Endothelial cell of umbilical vein (primary cell): ENCODE measurements around the gene FRK. TPM values are rescaled to one million over a fixed set of nuclear protein-coding genes. Genes with fewer than 3 reads are reported as not detected.

Source experiments
- BruUV-seq: library from RNA; stranded (reverse); fragments of 400-500 nt; replicated peaks from 2 replicates; lab custom pipeline; 2021; lab: Mats Ljungman, UMichigan
- CTCF ChIA-PET: fragments of 300-600, 350-600 bp; sonication (Branson Sonifier 250); formaldehyde crosslinking; loops from one replicate; lab custom pipeline; 2021; ENCODE audit warnings: antibody characterized with exemption, inconsistent platforms; lab: Charles Lee
- POLR2A ChIA-PET: fragments of 300-600, 350-600 bp; sonication (Branson Sonifier 250); formaldehyde crosslinking; loops from one replicate; lab custom pipeline; 2021; ENCODE audit warnings: antibody characterized with exemption, inconsistent platforms; lab: Charles Lee
- DNase-seq: peaks from one replicate; pipeline ENCODE4 v3.0.0-alpha.2; 2011; ENCODE audit warnings: low read depth, low spot score
- FAIRE-seq: peaks from 2 replicates; lab custom pipeline; 2011; peaks lifted over from hg19 to GRCh38; lab: Jason Lieb, UNC
- H2AFZ ChIP-seq: 2 replicates; pipeline ENCODE4 v1.6.0; 2012; ENCODE audit warnings: low read depth, low read length, control low read depth, inconsistent platforms
- H3K27ac ChIP-seq: 2 replicates; pipeline ENCODE4 v1.5.1; 2011; ENCODE audit warnings: low read depth, mild to moderate bottlenecking, control low read depth, low read length, moderate library complexity; ENCODE audit not compliant: insufficient read depth
- H3K27me3 ChIP-seq, 2 experiments: 2 replicates each; pipeline versions ENCODE4 v1.6.0 to v1.6.1; 2011; ENCODE audit warnings: low read length in 2 of 2, mixed read lengths in 1 of 2; ENCODE audit not compliant: control insufficient read depth in 2 of 2, insufficient read depth in 2 of 2
- H3K36me3 ChIP-seq, 2 experiments: 2 replicates in 1 of 2; 3 replicates in 1 of 2; pipeline ENCODE4 v1.5.1; 2011; ENCODE audit warnings: low read length in 2 of 2, mild to moderate bottlenecking in 1 of 2, moderate library complexity in 1 of 2; ENCODE audit not compliant: control insufficient read depth in 2 of 2, insufficient read depth in 2 of 2; ENCODE audit errors: extremely low read depth in 1 of 2
- H3K4me1 ChIP-seq: 3 replicates; pipeline ENCODE4 v1.5.1; 2011; ENCODE audit warnings: mild to moderate bottlenecking, low read length; ENCODE audit not compliant: control insufficient read depth, insufficient read depth; ENCODE audit errors: extremely low read depth
- H3K4me2 ChIP-seq: 2 replicates; pipeline ENCODE4 v1.6.1; 2011; ENCODE audit warnings: low read length, control low read depth, mixed read lengths; ENCODE audit not compliant: insufficient read depth
- H3K4me3 ChIP-seq, 3 experiments: fragments of 200-600 bp in 1 of 3; sonication (generic), shearing (Covaris generic) in 1 of 3; replicated peaks in 1 of 3; 2 replicates each; pipeline ENCODE4 v1.5.1; 2011 to 2016; ENCODE audit warnings: control low read depth in 3 of 3, low read length in 3 of 3, mild to moderate bottlenecking in 2 of 3, inconsistent platforms in 1 of 3, low read depth in 1 of 3, moderate library complexity in 1 of 3; ENCODE audit not compliant: insufficient read depth in 1 of 3
- H3K79me2 ChIP-seq: 2 replicates; pipeline ENCODE4 v1.6.0; 2012; ENCODE audit warnings: low read length, inconsistent platforms; ENCODE audit not compliant: control insufficient read depth, insufficient read depth
- H3K9ac ChIP-seq: replicated peaks from 2 replicates; pipeline ENCODE3; 2011; ENCODE audit warnings: low read length, control low read depth; ENCODE audit not compliant: insufficient read depth; ENCODE audit errors: extremely low read depth
- H3K9me1 ChIP-seq: replicated peaks from 3 replicates; pipeline ENCODE4 v1.6.0; 2011; ENCODE audit warnings: mild to moderate bottlenecking, low read length; ENCODE audit not compliant: control insufficient read depth, insufficient read depth; ENCODE audit errors: extremely low read depth
- H3K9me3 ChIP-seq: replicated peaks from 2 replicates; pipeline ENCODE4 v1.5.1; 2012; ENCODE audit warnings: low read length, inconsistent platforms; ENCODE audit not compliant: control insufficient read depth, insufficient read depth
- H4K20me1 ChIP-seq: replicated peaks from 2 replicates; pipeline ENCODE3; 2011; ENCODE audit warnings: mild to moderate bottlenecking, low read length; ENCODE audit not compliant: control insufficient read depth, insufficient read depth; ENCODE audit errors: extremely low read depth
- CTCF ChIP-seq, 2 donors: IDR thresholded peaks; 1 replicate in 1 of 2; 2 replicates in 1 of 2; pipeline ENCODE4 v1.5.1; 2011; ENCODE audit warnings: low read length in 2 of 2, mild to moderate bottlenecking in 2 of 2, moderate library complexity in 2 of 2, control low read depth in 1 of 2, inconsistent platforms in 1 of 2, low read depth in 1 of 2; ENCODE audit not compliant: insufficient read depth in 1 of 2; ENCODE audit errors: extremely low read depth in 1 of 2
- EZH2 ChIP-seq: IDR thresholded peaks from 2 replicates; pipeline ENCODE4 v1.6.1; 2012; ENCODE audit warnings: borderline replicate concordance, low read depth, mild to moderate bottlenecking, moderate library complexity, low read length, inconsistent platforms; ENCODE audit not compliant: severe bottlenecking
- FOS ChIP-seq: IDR thresholded peaks from 2 replicates; pipeline ENCODE4 v1.6.1; 2011; ENCODE audit warnings: mild to moderate bottlenecking, low read length, moderate library complexity, borderline replicate concordance; ENCODE audit not compliant: insufficient read depth
- GATA2 ChIP-seq: IDR thresholded peaks from 2 replicates; pipeline ENCODE4 v1.7.0; 2011; ENCODE audit warnings: low read depth, mild to moderate bottlenecking, moderate library complexity, mixed read lengths, low read length; ENCODE audit not compliant: insufficient read length, insufficient read depth
- JUN ChIP-seq: IDR thresholded peaks from 2 replicates; pipeline ENCODE4 v1.6.1; 2011; ENCODE audit warnings: borderline replicate concordance, low read depth; ENCODE audit not compliant: insufficient read length, insufficient read depth
- MAX ChIP-seq: IDR thresholded peaks from 2 replicates; pipeline ENCODE4 v1.6.1; 2011; ENCODE audit not compliant: insufficient read depth, insufficient read length
- MYC ChIP-seq: IDR thresholded peaks from one replicate; pipeline ENCODE4 v1.6.1; 2011; ENCODE audit warnings: mild to moderate bottlenecking, low read depth, low read length
- POLR2A ChIP-seq: IDR thresholded peaks from 2 replicates; pipeline ENCODE4 v1.6.1; 2012; ENCODE audit warnings: low read depth, mild to moderate bottlenecking, control low read depth, low read length
- POLR2AphosphoS5 ChIP-seq: IDR thresholded peaks from 2 replicates; pipeline ENCODE4 v1.6.1; 2012; ENCODE audit warnings: low read depth, mild to moderate bottlenecking, control low read depth, low read length, moderate library complexity; ENCODE audit not compliant: insufficient read depth
- dilution Hi-C: fragments of 300-500 bp; cut with MboI; formaldehyde crosslinking; loops from one replicate; pipeline ENCODE4 v1.15.0; 2019; ENCODE audit warnings: low sequenced_read_pairs; ENCODE audit not compliant: extremely low pct_ligation_motif_present
- intact Hi-C: fragments of 100-400 bp; cut with micrococcal nuclease; formaldehyde crosslinking; loops from one replicate; pipeline ENCODE4 v1.10.0; 2022
- polyA plus RNA-seq, 4 experiments: library from polyadenylated mRNA; depleted of rRNA in 3 of 4; stranded (reverse) in 3 of 4; unstranded in 1 of 4; fragments of >200 nt; gene quantifications; 2 replicates each; pipeline versions ENCODE4 v1.2.1 to v1.2.3, GENCODE V29; 2011 to 2012; ENCODE audit warnings: missing spikeins in 1 of 4
- total RNA-seq: library from RNA; stranded (reverse); gene quantifications from 2 replicates; pipeline ENCODE4 v1.2.3, GENCODE V29; 2021

FRK gene
- total and polyA plus RNA-seq, 2 donors (not counting 3 experiments of a cell fraction or from before 2014, with no cell fraction given): 0.01 TPM; not detected in 1

- H2AFZ ChIP-seq: no peak overlapping the region
- no TSS peak for BruUV-seq
- no peak overlapping the region for H3K27ac ChIP-seq
- no peaks in the 10 kb centered on the region for H3K27me3 ChIP-seq
- intact Hi-C loops (no loop called here), dilution Hi-C loops (no loop called here)
- H3K4me2 ChIP-seq: no peak overlapping the region
- DNase-seq: no peak
- POLR2A ChIA-PET: no interaction called here
- H3K9ac ChIP-seq: no peak overlapping the region
- H4K20me1 ChIP-seq: no peaks in the 10 kb centered on the region
- no peak overlapping the region for H3K4me3 ChIP-seq
- no peaks in the 10 kb centered on the region for H3K79me2 ChIP-seq
- no peak for TF ChIP-seq JUN
- TF ChIP-seq CTCF (IDR thresholded peaks at IDR 0.05; ENCODE audit: extremely low read depth in 1 of 2, insufficient read depth in 1 of 2, low read depth in 1 of 2, low read length in 2 of 2): no peak
- no peak for TF ChIP-seq MYC
- TF ChIP-seq POLR2A: no peak
- no peak for TF ChIP-seq POLR2AphosphoS5
- TF ChIP-seq MAX: no peak
- TF ChIP-seq EZH2: no peak
- TF ChIP-seq GATA2: no peak
- no peak for TF ChIP-seq FOS
- H3K36me3 ChIP-seq: no peaks in the 10 kb centered on the region
- FAIRE-seq: no peak
- peaks cover 6% of the 10 kb centered on the region for H3K4me1 ChIP-seq
- H3K9me3 ChIP-seq: no peaks in the 10 kb centered on the region
- CTCF ChIA-PET: interaction anchor here (1.1 kb wide), 1 partner anchor 94 kb away, joined by 3 read pairs; no protein-coding TSS in a partner anchor
- H3K9me1 ChIP-seq: no peaks in the 10 kb centered on the region
Measured at GRCh38 chr6:116003668-116004067, 57.0 kb downstream of the FRK start.
